GM12873 (cell line): Measurements from ENCODE around the gene RAB12.

Experiments
- TF ChIP-seq, protein P1 (sequence below): IDR thresholded peaks from 2 replicates; pipeline ENCODE4 v1.5.1; 2012; ENCODE audit warnings: low read depth, mild to moderate bottlenecking, moderate library complexity, low read length, control low read depth; ENCODE audit not compliant: insufficient read depth; ENCODE audit errors: missing control alignments

The RAB12 gene

DNA sequence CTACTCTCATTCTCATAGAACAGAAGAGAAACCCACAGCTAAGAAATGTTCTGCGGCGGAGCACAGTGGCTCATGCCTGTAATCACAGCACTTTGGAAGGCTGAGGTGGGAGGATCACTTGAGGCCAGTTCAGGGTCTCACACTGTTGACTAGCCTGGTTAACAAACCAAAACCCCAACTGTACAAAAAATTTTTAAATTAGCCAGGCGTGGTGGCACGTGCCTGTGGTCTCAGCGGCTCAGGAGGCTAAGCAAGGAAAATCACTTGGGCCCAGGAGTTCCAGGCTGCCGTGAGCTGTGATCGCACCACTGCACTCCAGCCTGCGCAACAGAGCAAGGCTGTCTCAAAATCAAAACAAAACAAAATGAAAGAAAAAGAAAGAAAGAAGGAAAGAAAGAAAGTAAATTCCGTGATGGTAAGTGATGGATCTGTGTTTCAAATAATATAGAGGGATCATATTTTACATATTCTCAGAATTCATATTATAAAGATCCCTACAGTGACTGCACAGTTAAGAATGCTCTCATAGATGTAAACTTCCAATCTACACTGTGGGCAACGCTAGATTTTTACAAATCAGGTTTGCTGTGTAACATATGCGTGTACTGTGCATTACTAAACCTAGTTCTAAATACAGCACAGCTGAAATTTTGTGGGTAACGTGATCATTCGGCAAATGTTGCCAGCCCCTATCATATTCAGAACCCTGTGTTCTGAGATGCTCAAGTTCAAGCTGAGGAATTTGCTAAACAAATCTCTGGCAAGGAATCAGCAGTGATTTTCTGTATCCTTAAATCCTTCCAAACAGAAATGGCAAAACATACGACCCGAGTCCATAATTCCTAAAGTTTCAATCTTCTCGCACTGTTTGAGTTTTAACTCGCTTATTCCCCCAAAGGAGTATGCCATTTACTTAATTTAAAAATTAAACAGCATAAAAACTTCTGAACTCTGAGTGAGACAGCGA lies 1.2 kb upstream of the RAB12 start:
- TF ChIP-seq, protein P1, sequence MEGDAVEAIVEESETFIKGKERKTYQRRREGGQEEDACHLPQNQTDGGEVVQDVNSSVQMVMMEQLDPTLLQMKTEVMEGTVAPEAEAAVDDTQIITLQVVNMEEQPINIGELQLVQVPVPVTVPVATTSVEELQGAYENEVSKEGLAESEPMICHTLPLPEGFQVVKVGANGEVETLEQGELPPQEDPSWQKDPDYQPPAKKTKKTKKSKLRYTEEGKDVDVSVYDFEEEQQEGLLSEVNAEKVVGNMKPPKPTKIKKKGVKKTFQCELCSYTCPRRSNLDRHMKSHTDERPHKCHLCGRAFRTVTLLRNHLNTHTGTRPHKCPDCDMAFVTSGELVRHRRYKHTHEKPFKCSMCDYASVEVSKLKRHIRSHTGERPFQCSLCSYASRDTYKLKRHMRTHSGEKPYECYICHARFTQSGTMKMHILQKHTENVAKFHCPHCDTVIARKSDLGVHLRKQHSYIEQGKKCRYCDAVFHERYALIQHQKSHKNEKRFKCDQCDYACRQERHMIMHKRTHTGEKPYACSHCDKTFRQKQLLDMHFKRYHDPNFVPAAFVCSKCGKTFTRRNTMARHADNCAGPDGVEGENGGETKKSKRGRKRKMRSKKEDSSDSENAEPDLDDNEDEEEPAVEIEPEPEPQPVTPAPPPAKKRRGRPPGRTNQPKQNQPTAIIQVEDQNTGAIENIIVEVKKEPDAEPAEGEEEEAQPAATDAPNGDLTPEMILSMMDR = no peak

DNA sequence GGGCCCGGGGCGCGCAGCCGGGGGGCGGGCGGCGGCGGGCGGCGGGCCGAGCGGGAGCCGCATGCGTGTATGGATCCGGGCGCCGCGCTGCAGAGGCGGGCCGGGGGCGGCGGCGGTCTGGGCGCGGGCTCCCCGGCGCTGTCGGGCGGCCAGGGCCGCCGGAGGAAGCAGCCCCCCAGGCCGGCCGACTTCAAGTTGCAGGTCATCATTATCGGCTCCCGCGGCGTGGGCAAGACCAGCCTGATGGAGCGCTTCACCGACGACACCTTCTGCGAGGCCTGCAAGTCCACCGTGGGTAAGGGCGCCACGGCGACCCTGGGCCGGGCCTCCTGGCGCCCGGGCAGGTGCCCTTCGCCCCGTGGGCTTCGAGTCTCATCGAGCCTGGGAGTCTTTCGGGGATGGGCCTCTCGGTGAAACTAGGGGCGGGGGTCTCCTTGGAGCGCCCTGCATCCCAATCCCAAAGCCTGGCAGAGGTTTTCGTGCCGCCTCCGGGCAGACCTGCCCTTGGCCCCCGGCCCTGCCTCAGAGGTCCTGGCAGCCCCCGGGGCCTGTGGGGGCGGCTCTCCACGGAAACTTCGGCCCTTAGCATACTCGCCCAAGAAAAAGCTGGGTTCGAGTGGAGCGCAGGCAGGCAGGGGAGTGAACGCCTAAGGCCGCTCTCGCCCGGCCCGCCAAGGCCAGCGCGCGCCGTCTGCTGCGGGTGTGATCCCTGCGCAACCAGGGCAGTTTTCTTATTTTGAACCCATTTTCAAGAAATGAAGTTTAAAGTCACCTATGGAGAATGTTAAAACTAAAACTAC lies 622 bp downstream of the RAB12 start:
- TF ChIP-seq, protein P1 = no peak

DNA sequence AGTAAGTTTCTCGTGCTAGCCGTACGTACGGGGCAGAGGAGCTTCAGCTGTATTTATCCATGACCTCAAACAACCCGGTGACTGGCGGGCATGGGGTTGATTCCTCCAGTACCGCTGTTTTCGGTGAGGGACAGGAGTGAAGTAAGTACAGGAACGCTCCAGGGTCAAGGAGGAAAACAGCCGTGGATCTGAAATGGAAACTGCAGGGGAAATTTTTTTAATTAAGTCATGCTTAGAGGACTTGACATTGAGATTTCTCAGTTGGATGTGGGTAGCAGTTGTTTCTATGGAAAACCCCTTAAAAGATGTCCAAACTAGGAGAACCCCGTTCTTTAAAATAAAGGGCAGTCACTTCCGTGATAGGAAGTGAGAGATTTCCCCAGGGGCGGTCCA lies 1.2 kb downstream of the RAB12 start:
- TF ChIP-seq, protein P1 = no peak

DNA sequence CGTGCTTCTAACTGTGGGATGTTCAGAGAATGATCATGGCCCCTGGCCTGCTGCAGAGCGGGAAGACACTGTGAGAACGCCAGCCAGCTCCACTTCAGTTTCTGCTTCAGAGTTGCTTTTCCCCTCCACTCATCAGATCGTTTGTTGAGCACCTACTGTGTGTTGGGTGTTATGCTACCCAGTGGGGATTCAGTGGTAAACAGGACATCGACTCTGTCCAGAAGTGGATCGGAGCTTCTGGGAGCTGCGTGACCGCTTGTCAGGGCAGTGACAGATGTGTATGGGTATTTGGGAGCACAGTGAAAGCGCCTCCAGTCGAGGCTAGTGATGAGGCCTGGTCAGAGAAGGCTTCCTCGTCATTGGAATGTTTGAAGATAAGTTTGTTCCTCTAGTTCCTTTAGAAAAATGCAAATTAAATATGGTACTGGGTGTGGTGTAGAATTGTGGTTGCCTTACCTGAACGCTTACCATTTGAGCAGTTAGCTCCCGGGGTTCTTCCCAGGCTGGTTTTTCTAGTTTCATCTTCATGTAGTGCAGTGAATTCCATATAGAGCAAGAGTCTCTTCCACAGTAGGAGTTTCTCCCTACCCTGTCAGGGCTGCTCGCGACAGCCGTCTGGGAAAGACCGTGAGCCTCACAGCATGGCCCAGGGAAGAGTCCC lies 2.8 kb downstream of the RAB12 start:
- TF ChIP-seq, protein P1 = no peak

DNA sequence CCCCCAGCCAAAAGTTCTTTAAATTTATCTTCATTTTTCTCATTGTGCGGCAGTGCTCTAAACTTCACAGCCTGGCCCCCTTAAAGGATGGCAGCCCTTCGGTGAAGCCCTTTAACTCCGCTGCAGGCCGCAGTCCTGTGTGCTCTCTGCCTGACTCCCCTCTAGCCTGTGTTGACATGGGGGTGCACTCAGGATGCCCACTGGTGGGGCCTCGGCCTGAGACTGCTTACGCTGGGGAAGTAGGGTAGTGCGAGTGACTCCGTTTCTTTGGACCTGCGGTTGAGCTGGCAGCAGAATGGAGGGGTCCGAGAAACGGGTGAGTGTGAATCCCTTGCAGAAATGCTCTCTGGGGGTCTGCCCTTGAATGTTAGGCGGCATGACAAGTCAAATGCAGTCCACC lies 5.6 kb downstream of the RAB12 start:
- TF ChIP-seq, protein P1 = no peak

DNA sequence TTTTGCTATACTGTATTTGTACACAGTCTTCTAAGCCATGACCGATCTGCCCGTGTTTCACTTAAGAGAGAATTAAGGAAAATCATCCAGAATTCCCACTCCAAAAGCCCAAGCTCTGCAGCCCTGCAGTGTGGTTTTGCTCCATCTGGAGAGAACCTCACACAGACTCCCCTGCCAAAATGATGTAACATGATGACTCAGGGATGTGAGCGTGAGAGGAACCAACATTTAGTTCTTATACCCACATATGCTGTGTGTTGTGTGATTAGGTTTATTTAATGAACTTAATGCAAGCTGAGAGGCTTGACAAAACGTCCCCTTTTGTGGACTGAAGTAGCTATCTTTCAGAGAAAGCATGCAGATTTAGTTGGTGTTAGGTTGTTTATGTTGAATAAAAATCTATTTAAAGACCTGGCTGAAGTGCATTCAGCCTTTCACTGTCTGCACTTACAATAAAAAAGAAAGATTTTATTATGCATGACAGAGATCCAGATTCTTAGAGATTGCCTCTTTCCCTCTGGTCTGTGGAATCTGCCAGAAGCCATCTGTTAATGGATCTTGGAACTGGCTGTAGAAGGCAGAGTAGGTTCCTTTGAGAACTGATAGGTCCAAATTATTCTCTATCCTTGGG lies 6.3 kb downstream of the RAB12 start:
- TF ChIP-seq, protein P1 = no peak
